Right renal cortex interstitium (tissue), 3 donors: Measurements from ENCODE around the gene AKAP1. TPM values are rescaled to one million over a fixed set of nuclear protein-coding genes. Genes with fewer than 3 reads are reported as not detected.

ENCODE experiments used
- DNase-seq, 3 donors: peaks; one replicate each; pipeline ENCODE4 v3.0.0-alpha.2; 2013; ENCODE audit warnings: low read depth in 3 of 3, low spot score in 2 of 3
- polyA plus RNA-seq, 3 donors: library from polyadenylated mRNA; unstranded; fragments of 120-200 nt; gene quantifications; one replicate each; pipeline ENCODE4 v1.2.1, GENCODE V29; 2013; ENCODE audit not compliant: insufficient read length in 3 of 3

AKAP1 gene
- 10 to 100 TPM; 37.4 to 38.9 (median 38.4) TPM for polyA plus RNA-seq

- peak; percentile 72 to 93 (median 87) for DNase-seq
Observed at GRCh38 chr17:57084802-57085447, at the start of gene AKAP1. AKAP1 (plus strand) TSS chr17:57085246; CDS start chr17:57105465, 20,219 bp downstream.

GRCh38 chr17:57035971-57036481 lies 49.0 kb upstream of the AKAP1 start:
- no peak for DNase-seq

- no peak for DNase-seq
Observed at GRCh38 chr17:57037411-57037810, 47.6 kb upstream of the AKAP1 start.

- DNase-seq: no peak
Observed at GRCh38 chr17:57038486-57038885, 46.6 kb upstream of the AKAP1 start.

- DNase-seq: no peak
Observed at GRCh38 chr17:57040571-57040970, 44.5 kb upstream of the AKAP1 start.

GRCh38 chr17:57043276-57043675 lies 41.8 kb upstream of the AKAP1 start:
- DNase-seq: no peak

- no peak for DNase-seq
Observed at GRCh38 chr17:57044976-57045867, 39.8 kb upstream of the AKAP1 start.

- DNase-seq: no peak
Observed at GRCh38 chr17:57045868-57046704, 39.0 kb upstream of the AKAP1 start.

- no peak for DNase-seq
Observed at GRCh38 chr17:57046749-57047148, 38.3 kb upstream of the AKAP1 start.

GRCh38 chr17:57048096-57048495 lies 37.0 kb upstream of the AKAP1 start:
- no peak for DNase-seq

GRCh38 chr17:57050306-57050705 lies 34.7 kb upstream of the AKAP1 start:
- DNase-seq: no peak

- peak in 1 of 3 donors; percentile 35 for DNase-seq
Observed at GRCh38 chr17:57051886-57052361, 33.1 kb upstream of the AKAP1 start.

GRCh38 chr17:57062865-57063264 lies 22.2 kb upstream of the AKAP1 start:
- DNase-seq: no peak

- no peak for DNase-seq
Observed at GRCh38 chr17:57067162-57067561, 17.9 kb upstream of the AKAP1 start.

GRCh38 chr17:57067781-57068180 lies 17.3 kb upstream of the AKAP1 start:
- DNase-seq: no peak

- DNase-seq: no peak
Observed at GRCh38 chr17:57068222-57068658, 16.8 kb upstream of the AKAP1 start.

GRCh38 chr17:57068707-57069106 lies 16.3 kb upstream of the AKAP1 start:
- DNase-seq: no peak

- no peak for DNase-seq
Observed at GRCh38 chr17:57071991-57072944, 12.8 kb upstream of the AKAP1 start.

- DNase-seq: no peak
Observed at GRCh38 chr17:57073626-57074025, 11.4 kb upstream of the AKAP1 start.
